HG02571 (cell line): ENCODE measurements around the gene FAM90A1.
"Not testable (repeated sequence)": the region's sequence is repeated elsewhere in the genome, so short reads cannot be mapped to it uniquely, and the experiment has no call there.

Experiments
- ATAC-seq: cut with Tn5 transposase; IDR thresholded peaks from one replicate; pipeline ENCODE4 v1.9.1; 2021; ENCODE audit warnings: mild to moderate bottlenecking, moderate library complexity; ENCODE audit not compliant: unreplicated experiment

FAM90A1 gene

DNA sequence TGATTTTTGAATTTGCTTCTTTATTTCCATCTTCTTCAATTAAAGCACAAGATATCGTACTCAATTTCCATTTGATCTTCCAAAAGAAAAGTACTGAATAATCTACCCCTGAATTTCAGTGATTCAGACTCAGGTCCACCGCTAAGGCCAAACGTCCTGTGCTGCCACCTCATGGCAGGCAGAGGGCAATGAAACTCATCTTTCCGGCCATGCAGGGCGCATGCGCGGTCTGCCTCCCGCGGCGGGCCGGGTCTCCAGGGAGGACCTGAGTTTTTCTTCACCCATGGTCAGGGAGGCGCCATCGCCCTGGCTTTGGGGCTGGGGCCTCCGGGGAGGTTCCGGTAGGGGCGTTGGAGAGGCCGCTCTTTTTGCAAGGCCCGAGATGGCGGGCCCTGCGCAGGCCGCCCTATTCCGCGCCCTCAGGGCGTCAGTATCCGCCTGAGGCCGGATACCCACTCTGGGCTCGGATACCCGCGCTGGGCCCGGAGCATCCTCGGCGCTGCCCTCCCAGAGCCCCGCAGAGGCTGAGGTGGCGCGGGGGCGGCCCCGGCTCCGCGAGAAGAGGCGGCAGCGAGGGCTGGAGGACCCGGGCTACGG lies 47.3 kb downstream of the FAM90A1 start:
- ATAC-seq = not testable (repeated sequence)

DNA sequence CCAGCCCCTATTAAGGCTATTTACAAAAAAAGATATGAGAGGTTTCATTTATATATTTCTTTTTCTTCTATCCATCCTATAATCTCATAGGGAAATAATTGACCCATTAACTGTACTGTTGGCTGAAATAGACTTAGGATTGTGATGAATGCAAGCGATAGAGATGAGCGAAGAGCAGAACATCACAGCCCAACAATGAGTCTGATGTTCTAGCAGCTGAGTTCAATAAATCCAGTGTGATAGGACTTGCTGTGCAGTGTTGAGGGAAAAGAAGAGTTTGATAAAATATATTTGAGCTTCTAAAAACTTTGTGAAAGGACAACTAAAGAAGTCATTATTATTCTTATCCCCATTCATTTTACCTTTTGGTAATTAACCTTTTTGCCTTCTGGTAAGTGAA lies 54.5 kb downstream of the FAM90A1 start:
- not testable (repeated sequence) for ATAC-seq
